Panc1 (cell line): ENCODE measurements around the gene FUNDC2.

ENCODE experiments used
- CTCF ChIP-seq: fragments of 450-650 bp; IDR thresholded peaks from 2 replicates; pipeline ENCODE4 v1.5.1; 2017; ENCODE audit warnings: mild to moderate bottlenecking
- POLR2AphosphoS5 ChIP-seq: IDR thresholded peaks from 2 replicates; pipeline ENCODE4 v1.6.1; 2012; ENCODE audit warnings: mild to moderate bottlenecking, low read depth, low read length, moderate library complexity

GRCh38 chrX:155052738-155053498 lies 26.3 kb downstream of the FUNDC2 start:
- no peak for TF ChIP-seq CTCF
- TF ChIP-seq POLR2AphosphoS5, result no peak
